ENCODE measurements around the gene LTBR.

GRCh38 chr12:6351622-6352021 is 32.3 kb upstream of the LTBR start:
- TF ChIP-seq POLR2A (IDR thresholded peaks at IDR 0.05; ENCODE audit: low read length) (no peak), GATA1 (IDR thresholded peaks at IDR 0.05; ENCODE audit: low read depth, low read length) (no peak)

Measured in erythroblast (primary cell).